Lower leg skin (tissue), 4 donors: ENCODE data around the gene RAP1GDS1. TPM values are rescaled to one million over a fixed set of nuclear protein-coding genes. Genes with fewer than 3 reads are reported as not detected.

ENCODE experiments used
- DNase-seq, 2 donors: peaks; one replicate each; pipeline ENCODE4 v3.0.0-alpha.2; 2019; ENCODE audit warnings: low spot score in 2 of 2
- H3K4me3 ChIP-seq: fragments of 200-600 bp; sonication (generic); 2 replicates; pipeline ENCODE4 v1.5.1; 2017; ENCODE audit warnings: mild to moderate bottlenecking, low read depth; ENCODE audit not compliant: poor library complexity, severe bottlenecking
- CTCF ChIP-seq, 3 donors: fragments of 450-650 bp; IDR thresholded peaks; one replicate each; pipeline ENCODE4 v1.5.1; 2016; ENCODE audit warnings: antibody characterized with exemption in 3 of 3, mild to moderate bottlenecking in 3 of 3, moderate library complexity in 2 of 3
- POLR2A ChIP-seq, 2 donors: fragments of 450-650 bp; IDR thresholded peaks; one replicate each; pipeline ENCODE4 v1.6.1; 2016 to 2017; ENCODE audit warnings: antibody characterized with exemption in 2 of 2, mild to moderate bottlenecking in 1 of 2, moderate library complexity in 1 of 2
- WGBS, 2 donors: methylation state at CpG; one replicate each; pipeline ENCODE4 v1.1.5; 2018; 5-methylcytosine and 5-hydroxymethylcytosine counted together
- intact Hi-C: fragments of 100-400 bp; cut with DNase I; formaldehyde crosslinking; loops from one replicate; pipeline ENCODE4 v1.15.0; 2023; ENCODE audit warnings: low total_unique reads
- total RNA-seq, 4 donors: library from RNA; depleted of rRNA; stranded (reverse); fragments of >200 nt; gene quantifications; one replicate each; pipeline ENCODE4 v1.1.0, GENCODE V29; 2016

Gene RAP1GDS1
- total RNA-seq, 4 donors from 2014 or later = 24.1 to 29.2 (median 26.5) TPM

- intact Hi-C loops = no loop called here
- no peak overlapping the region for H3K4me3 ChIP-seq
- no peak for TF ChIP-seq POLR2A (IDR thresholded peaks at IDR 0.05)
- TF ChIP-seq CTCF (IDR thresholded peaks at IDR 0.05) = no peak
- 78 to 80% methylated on average over 2 of the region's 2 CpGs for WGBS, 2 donors
- DNase-seq = no peak
These were observed 49.7 kb downstream of the RAP1GDS1 start for GRCh38 chr4:98310867-98311266.

- DNase-seq = no peak
- TF ChIP-seq POLR2A (IDR thresholded peaks at IDR 0.05) (no peak), CTCF (IDR thresholded peaks at IDR 0.05) (no peak)
- intact Hi-C loops = no loop called here
- WGBS, 2 donors = 97 to 100% methylated on average over 4 of the region's 4 CpGs
- H3K4me3 ChIP-seq = no peak overlapping the region
These were observed 50.5 kb downstream of the RAP1GDS1 start for GRCh38 chr4:98311656-98312055.

- TF ChIP-seq POLR2A (IDR thresholded peaks at IDR 0.05) (no peak), CTCF (IDR thresholded peaks at IDR 0.05) (no peak)
- DNase-seq = no peak
- no peak overlapping the region for H3K4me3 ChIP-seq
- intact Hi-C loops = no loop called here
- WGBS, 2 donors = 94 to 97% methylated on average over 3 of the region's 3 CpGs
These were observed 53.8 kb downstream of the RAP1GDS1 start for GRCh38 chr4:98314791-98315565.

- no peak for TF ChIP-seq POLR2A (IDR thresholded peaks at IDR 0.05)
- TF ChIP-seq CTCF (IDR thresholded peaks at IDR 0.05) = no peak
- DNase-seq = no peak
- WGBS, 2 donors = 84 to 93% methylated on average over 2 of the region's 2 CpGs
- intact Hi-C loops = no loop called here
- no peak overlapping the region for H3K4me3 ChIP-seq
These were observed 57.3 kb downstream of the RAP1GDS1 start for GRCh38 chr4:98318521-98318920.

- intact Hi-C loops = no loop called here
- DNase-seq = no peak
- no peak for TF ChIP-seq CTCF (IDR thresholded peaks at IDR 0.05)
- no peak for TF ChIP-seq POLR2A (IDR thresholded peaks at IDR 0.05)
- no peak overlapping the region for H3K4me3 ChIP-seq
- 96 to 97% methylated on average over 1 of the region's 1 CpG for WGBS, 2 donors
These were observed 57.8 kb downstream of the RAP1GDS1 start for GRCh38 chr4:98319021-98319420.

GRCh38 chr4:98326168-98326567 is 65.0 kb downstream of the RAP1GDS1 start:
- H3K4me3 ChIP-seq = no peak overlapping the region
- intact Hi-C loops = no loop called here
- WGBS, 2 donors = 78 to 80% methylated on average over 2 of the region's 2 CpGs
- TF ChIP-seq POLR2A (IDR thresholded peaks at IDR 0.05) = no peak
- TF ChIP-seq CTCF (IDR thresholded peaks at IDR 0.05) = no peak
- DNase-seq = no peak
